ENCODE measurements around the gene PTK7.

PTK7 gene

GRCh38 chr6:43070028-43070632 lies 6.0 kb upstream of the PTK7 start:
- TF ChIP-seq CTCF (IDR thresholded peaks at IDR 0.05; ENCODE audit: insufficient read depth, low read length, missing control alignments), result peak; percentile 44
- H3K4me3 ChIP-seq (ENCODE audit: low read depth, low read length), result no peak overlapping the region
- CTCF ChIA-PET, result interaction anchor here (0.7 to 9.7 kb wide), 15 partner anchors 10 to 273 kb away, joined by 3 to 183 read pairs (median 3); partner anchors contain the start of genes KLC4 and MRPL2
- POLR2A ChIA-PET, result no interaction called here
- DNase-seq (ENCODE audit: low read depth, low spot score), result no peak

GRCh38 chr6:43074847-43075669 lies 1.1 kb upstream of the PTK7 start:
- POLR2A ChIA-PET, result interaction anchor here (0.7 to 3.8 kb wide), 6 partner anchors 8 to 75 kb away, joined by 3 to 20 read pairs (median 4); partner anchors contain the start of gene CUL7
- DNase-seq (ENCODE audit: low read depth, low spot score), result no peak
- no peak for TF ChIP-seq CTCF (IDR thresholded peaks at IDR 0.05; ENCODE audit: insufficient read depth, low read length, missing control alignments)
- H3K4me3 ChIP-seq (ENCODE audit: low read depth, low read length), result peak overlapping the region; percentile 94
- CTCF ChIA-PET, result interaction anchor here (1.0 to 9.7 kb wide), 8 partner anchors 10 to 77 kb away, joined by 3 to 183 read pairs (median 4); no protein-coding TSS in a partner anchor

GRCh38 chr6:43076464-43077332 lies 584 bp downstream of the PTK7 start:
- ChIA-PET CTCF (interaction anchor here (0.6 to 9.7 kb wide), 16 partner anchors 11 to 152 kb away, joined by 3 to 183 read pairs (median 4); partner anchors contain the start of gene DNPH1), POLR2A (interaction anchor here (0.8 to 4.0 kb wide), 7 partner anchors 13 to 92 kb away, joined by 3 to 36 read pairs (median 5); partner anchors contain the start of gene PPP2R5D)
- H3K4me3 ChIP-seq (ENCODE audit: low read depth, low read length), result peak overlapping the region; percentile 94
- TF ChIP-seq CTCF (IDR thresholded peaks at IDR 0.05; ENCODE audit: insufficient read depth, low read length, missing control alignments), result no peak
- no peak for DNase-seq (ENCODE audit: low read depth, low spot score)

- POLR2A ChIA-PET, result interaction anchor here (0.8 to 4.0 kb wide), 5 partner anchors 47 to 93 kb away, joined by 3 to 36 read pairs (median 6); partner anchors contain the start of gene PPP2R5D
- DNase-seq (ENCODE audit: low read depth, low spot score), result no peak
- CTCF ChIA-PET, result interaction anchor here (0.7 to 9.7 kb wide), 11 partner anchors 11 to 151 kb away, joined by 3 to 183 read pairs (median 4); partner anchors contain the start of gene DNPH1
- no peak for TF ChIP-seq CTCF (IDR thresholded peaks at IDR 0.05; ENCODE audit: insufficient read depth, low read length, missing control alignments)
- H3K4me3 ChIP-seq (ENCODE audit: low read depth, low read length), result peak overlapping the region; percentile 94
Measured at GRCh38 chr6:43077333-43077809, 1.3 kb downstream of the PTK7 start.

- TF ChIP-seq CTCF (IDR thresholded peaks at IDR 0.05; ENCODE audit: insufficient read depth, low read length, missing control alignments), result peak; percentile 1
- no peak for DNase-seq (ENCODE audit: low read depth, low spot score)
- ChIA-PET POLR2A (interaction anchor here (0.8 to 4.0 kb wide), 3 partner anchors 46 to 69 kb away, joined by 3 to 36 read pairs (median 20); no protein-coding TSS in a partner anchor), CTCF (interaction anchor here (1.0 to 9.7 kb wide), 5 partner anchors 23 to 65 kb away, joined by 3 to 183 read pairs (median 6); no protein-coding TSS in a partner anchor)
- peak overlapping the region; percentile 94 for H3K4me3 ChIP-seq (ENCODE audit: low read depth, low read length)
Measured at GRCh38 chr6:43077981-43078511, 1.9 kb downstream of the PTK7 start.

Measured in AG04449 (cell line).